Measurements from ENCODE around the gene HOXB4. TPM values are rescaled to one million over a fixed set of nuclear protein-coding genes. Genes with fewer than 3 reads are reported as not detected.
A peak's percentile ranks its signal among the peaks of the same experiment; 100 is the strongest.

Gene HOXB4
- total RNA-seq, 4 donors from 2014 or later: 0.42 to 2.9 (median 1.4) TPM

DNA sequence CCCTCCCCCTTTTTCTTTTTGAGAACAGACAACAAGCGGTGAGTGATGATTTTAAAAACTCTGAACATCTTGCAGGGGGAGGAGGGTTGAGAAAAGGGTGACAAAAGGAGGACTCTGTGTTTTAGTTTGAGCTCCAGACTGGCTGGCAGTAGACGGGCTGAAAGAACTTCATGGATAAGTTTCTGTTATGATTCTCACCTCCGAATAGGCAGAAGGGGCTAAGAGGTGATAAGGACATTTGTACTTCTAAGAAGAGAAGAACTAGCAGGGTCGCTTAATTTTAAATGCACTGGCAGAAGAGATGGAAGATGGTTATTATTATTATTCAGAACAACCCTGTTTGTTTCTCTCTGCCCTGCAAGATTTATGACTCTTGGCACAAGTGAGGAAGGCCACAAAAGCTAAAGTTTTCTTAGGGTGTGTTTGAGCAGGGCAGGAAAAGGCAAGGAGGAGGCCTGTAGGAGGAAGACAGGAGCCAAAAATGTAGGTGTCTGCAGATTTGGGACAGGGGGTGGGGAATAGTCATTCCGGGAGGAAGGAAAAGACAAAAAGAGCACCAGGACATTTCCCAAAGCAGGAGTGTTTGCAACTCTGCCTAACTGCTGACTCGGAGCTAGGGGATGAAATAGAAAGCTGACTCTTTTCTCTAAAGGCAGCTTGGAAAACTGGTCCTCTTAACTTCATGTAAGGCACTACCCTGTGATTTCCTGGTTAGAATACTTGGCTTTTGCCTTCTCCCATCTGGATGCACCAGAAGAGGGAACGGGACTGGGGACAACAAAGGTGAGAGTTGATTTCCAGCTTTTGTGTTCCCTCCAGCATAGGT, 21.4 kb downstream of the HOXB4 start:
- intact Hi-C loops (cut with DNase I; ENCODE audit: low total_unique reads): no loop called here

DNA sequence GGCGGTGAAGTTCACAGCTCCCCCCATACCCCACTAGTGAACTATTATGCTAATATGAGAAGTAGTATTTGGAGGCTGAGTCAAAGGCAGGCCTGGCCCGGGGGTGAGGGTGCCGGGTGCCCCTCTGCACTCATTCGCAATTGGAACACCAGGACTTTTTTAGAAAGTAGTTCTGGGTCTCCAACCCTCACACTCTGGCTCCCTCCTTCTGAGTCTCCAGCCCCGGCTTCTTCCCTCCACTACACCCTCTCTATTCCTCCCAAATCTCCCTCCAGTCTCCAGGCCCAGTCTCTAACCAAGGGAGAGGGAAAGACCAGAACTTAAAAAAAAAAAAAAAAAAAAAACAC, 21.9 kb downstream of the HOXB4 start:
- intact Hi-C loops (cut with DNase I; ENCODE audit: low total_unique reads): no loop called here
- H3K4me3 ChIP-seq (ENCODE audit: low read depth, poor library complexity, severe bottlenecking): no peak overlapping the region
- TF ChIP-seq, protein P1, sequence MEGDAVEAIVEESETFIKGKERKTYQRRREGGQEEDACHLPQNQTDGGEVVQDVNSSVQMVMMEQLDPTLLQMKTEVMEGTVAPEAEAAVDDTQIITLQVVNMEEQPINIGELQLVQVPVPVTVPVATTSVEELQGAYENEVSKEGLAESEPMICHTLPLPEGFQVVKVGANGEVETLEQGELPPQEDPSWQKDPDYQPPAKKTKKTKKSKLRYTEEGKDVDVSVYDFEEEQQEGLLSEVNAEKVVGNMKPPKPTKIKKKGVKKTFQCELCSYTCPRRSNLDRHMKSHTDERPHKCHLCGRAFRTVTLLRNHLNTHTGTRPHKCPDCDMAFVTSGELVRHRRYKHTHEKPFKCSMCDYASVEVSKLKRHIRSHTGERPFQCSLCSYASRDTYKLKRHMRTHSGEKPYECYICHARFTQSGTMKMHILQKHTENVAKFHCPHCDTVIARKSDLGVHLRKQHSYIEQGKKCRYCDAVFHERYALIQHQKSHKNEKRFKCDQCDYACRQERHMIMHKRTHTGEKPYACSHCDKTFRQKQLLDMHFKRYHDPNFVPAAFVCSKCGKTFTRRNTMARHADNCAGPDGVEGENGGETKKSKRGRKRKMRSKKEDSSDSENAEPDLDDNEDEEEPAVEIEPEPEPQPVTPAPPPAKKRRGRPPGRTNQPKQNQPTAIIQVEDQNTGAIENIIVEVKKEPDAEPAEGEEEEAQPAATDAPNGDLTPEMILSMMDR (IDR thresholded peaks at IDR 0.05): no peak
- TF ChIP-seq POLR2A (IDR thresholded peaks at IDR 0.05): no peak
- 52 to 64% methylated on average over 5 of the region's 5 CpGs for WGBS, 2 donors
- no peak for DNase-seq (ENCODE audit: low spot score in 2 of 2)

More for the DNA sequence above, 21.4 kb downstream of the HOXB4 start:
- DNase-seq (ENCODE audit: low spot score in 2 of 2): no peak
- 27 to 33% methylated on average over 7 of the region's 7 CpGs for WGBS, 2 donors
- no peak overlapping the region for H3K4me3 ChIP-seq (ENCODE audit: low read depth, poor library complexity, severe bottlenecking)
- TF ChIP-seq POLR2A (IDR thresholded peaks at IDR 0.05): no peak
- TF ChIP-seq, protein P1 (IDR thresholded peaks at IDR 0.05): no peak

DNA sequence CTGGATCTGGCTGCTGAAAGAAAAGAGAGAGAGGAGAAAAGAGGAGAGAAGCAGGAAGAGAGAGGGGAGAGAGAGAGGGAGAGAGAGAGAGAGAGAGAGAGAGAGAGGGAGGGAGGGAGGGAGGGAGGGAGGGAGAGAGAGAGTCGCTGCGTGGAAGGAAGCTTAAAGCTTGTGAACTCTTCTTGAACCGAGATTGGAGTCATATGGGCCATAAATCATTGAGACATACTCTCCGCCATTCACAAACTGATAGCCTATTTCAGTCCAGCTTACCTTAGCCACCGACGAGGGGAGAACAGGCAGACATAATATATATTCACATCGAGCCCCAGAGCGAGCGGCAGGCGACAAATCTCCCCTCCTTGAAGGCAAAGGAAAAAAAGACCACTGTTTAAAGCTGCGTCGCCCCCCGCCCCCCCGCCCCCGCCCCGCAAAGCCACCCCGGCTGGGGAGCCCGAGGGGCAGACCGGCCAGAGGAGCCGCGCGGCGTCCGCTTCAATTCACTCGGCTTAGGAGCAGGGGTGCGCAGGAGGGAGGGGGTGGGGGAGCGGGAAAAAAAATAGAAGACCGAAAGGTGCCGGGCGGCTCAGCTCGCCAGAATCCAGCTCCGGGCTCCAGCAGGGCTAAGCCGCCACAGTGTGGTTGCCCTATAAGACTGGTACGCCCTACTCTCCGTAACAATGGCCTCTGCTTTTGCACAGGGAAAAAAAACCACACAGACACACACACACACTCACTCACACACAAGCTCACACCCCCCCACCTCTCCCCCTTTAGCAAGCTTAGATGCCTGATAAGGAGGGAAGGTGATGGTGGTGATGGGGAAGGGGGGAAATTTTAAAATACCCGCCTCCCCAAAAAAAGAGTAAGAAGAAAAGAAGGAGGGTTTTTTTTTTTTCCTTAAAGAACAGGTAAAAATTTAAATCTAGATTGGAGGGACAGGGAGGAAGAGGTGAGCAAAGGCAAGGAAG, 22.6 kb downstream of the HOXB4 start:
- intact Hi-C loops (cut with DNase I; ENCODE audit: low total_unique reads): no loop called here
- no peak for TF ChIP-seq POLR2A (IDR thresholded peaks at IDR 0.05)
- TF ChIP-seq, protein P1 (IDR thresholded peaks at IDR 0.05): no peak
- DNase-seq (ENCODE audit: low spot score in 2 of 2): no peak
- WGBS, 2 donors: 15 to 17% methylated on average over 34 to 36 of the region's 36 CpGs
- H3K4me3 ChIP-seq (ENCODE audit: low read depth, poor library complexity, severe bottlenecking): peak overlapping the region; percentile 0

DNA sequence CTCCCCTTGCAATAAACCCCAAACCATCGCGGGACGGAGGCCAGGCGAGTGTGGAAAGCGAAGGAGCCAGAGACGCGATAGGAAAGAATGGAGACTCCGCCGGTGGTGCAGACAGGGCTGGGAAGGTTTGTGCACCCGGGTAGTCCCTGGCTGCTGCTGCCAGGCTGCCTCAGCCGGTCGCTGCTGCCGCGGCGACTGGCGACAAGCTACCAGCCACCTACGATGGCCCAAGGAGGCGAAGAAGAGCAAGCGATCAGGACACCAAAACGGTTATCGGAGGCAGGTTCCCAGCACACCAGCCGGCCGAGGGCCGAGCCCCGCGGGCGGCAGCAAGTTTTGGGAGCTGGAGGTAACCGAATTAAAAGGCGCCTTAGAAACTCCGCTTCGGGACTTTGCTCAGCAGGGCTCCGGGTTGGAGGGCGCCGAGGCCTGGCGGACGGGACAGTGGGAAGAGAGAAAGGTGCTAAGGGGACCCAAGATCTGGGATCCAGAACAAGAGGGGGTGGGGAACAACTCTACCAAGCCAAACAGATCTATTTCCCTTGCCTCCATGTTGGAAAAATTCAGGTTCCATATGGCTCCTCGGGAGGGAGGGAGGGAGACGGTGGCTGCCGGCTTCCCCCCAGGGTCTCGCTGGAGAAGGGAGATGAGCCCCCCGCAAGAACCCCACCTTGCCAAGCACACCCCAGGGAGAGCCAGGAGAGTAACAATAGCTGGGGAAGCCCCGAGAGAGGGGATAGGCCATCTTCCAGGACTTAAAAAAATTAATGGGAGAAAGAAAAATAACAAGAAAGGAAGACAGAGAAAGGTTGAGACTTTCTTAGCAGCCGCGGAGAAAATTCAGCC, 23.5 kb downstream of the HOXB4 start:
- intact Hi-C loops (cut with DNase I; ENCODE audit: low total_unique reads): no loop called here
- peak overlapping the region; percentile 0 for H3K4me3 ChIP-seq (ENCODE audit: low read depth, poor library complexity, severe bottlenecking)
- WGBS, 2 donors: 38 to 63% methylated on average over 44 of the region's 44 CpGs
- TF ChIP-seq, protein P1 (IDR thresholded peaks at IDR 0.05): no peak
- TF ChIP-seq POLR2A (IDR thresholded peaks at IDR 0.05): no peak
- no peak for DNase-seq (ENCODE audit: low spot score in 2 of 2)

DNA sequence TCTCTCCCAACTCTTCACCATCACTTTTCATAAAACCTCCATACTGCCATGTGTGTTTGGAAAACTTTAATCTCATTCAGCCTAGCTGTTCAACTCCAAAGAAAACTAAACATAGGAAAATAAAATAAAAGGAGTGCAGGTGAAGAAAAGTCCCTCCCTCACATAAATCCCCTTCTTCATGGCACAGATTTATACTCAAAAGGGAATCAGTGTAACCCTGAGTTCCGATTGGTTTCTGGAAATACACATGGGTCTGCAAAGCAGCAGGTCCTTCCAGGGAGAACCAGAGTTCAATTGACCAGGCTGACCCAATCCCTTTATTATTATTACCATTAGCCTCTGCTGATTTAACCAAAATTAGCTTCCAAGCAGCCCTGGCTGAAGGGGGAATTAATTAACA, 24.3 kb downstream of the HOXB4 start:
- 50 to 81% methylated on average over 1 of the region's 1 CpG for WGBS, 2 donors
- TF ChIP-seq, protein P1 (IDR thresholded peaks at IDR 0.05): no peak
- TF ChIP-seq POLR2A (IDR thresholded peaks at IDR 0.05): no peak
- DNase-seq (ENCODE audit: low spot score in 2 of 2): no peak
- intact Hi-C loops (cut with DNase I; ENCODE audit: low total_unique reads): no loop called here
- no peak overlapping the region for H3K4me3 ChIP-seq (ENCODE audit: low read depth, poor library complexity, severe bottlenecking)

All from lower leg skin (tissue), 4 donors.